RCC 7860 (cell line): ENCODE measurements around the gene TBC1D13.
"Not testable (repeated sequence)": the region's sequence is repeated elsewhere in the genome, so short reads cannot be mapped to it uniquely, and the experiment has no call there.

ENCODE experiments used
- DNase-seq: peaks from one replicate; pipeline ENCODE4 v3.0.0-alpha.2; 2015; ENCODE audit warnings: low spot score
- FAIRE-seq: peaks from 2 replicates; lab custom pipeline; 2012; peaks lifted over from hg19 to GRCh38; lab: Jason Lieb, UNC

The TBC1D13 gene

GRCh38 chr9:128786681-128787601 lies at the start of gene TBC1D13:
TSS of gene TBC1D13 (plus strand) at chr9:128787253. CDS start at chr9:128787354, 101 bp downstream.
- DNase-seq (peak; percentile 68), FAIRE-seq (no peak)

GRCh38 chr9:128742401-128742800 lies 44.7 kb upstream of the TBC1D13 start:
- DNase-seq, result no peak
- FAIRE-seq, result no peak

GRCh38 chr9:128743421-128743820 lies 43.6 kb upstream of the TBC1D13 start:
- FAIRE-seq (no peak), DNase-seq (no peak)

GRCh38 chr9:128747241-128747640 lies 39.8 kb upstream of the TBC1D13 start:
- FAIRE-seq, result no peak
- no peak for DNase-seq

GRCh38 chr9:128750926-128751595 lies 36.0 kb upstream of the TBC1D13 start:
- FAIRE-seq, result no peak

GRCh38 chr9:128753627-128754026 lies 33.4 kb upstream of the TBC1D13 start:
- FAIRE-seq, result no peak
- DNase-seq, result no peak

More at GRCh38 chr9:128750926-128751595, 36.0 kb upstream of the TBC1D13 start:
- no peak for DNase-seq

- FAIRE-seq (no peak), DNase-seq (no peak)
Observed at GRCh38 chr9:128757602-128758001, 29.5 kb upstream of the TBC1D13 start.

GRCh38 chr9:128762671-128763449 lies 24.2 kb upstream of the TBC1D13 start:
- no peak for FAIRE-seq

GRCh38 chr9:128764361-128764760 lies 22.7 kb upstream of the TBC1D13 start:
- DNase-seq (no peak), FAIRE-seq (no peak)

More at GRCh38 chr9:128762671-128763449, 24.2 kb upstream of the TBC1D13 start:
- no peak for DNase-seq

GRCh38 chr9:128765499-128765898 lies 21.6 kb upstream of the TBC1D13 start:
- no peak for FAIRE-seq
- DNase-seq, result no peak

GRCh38 chr9:128768606-128769005 lies 18.4 kb upstream of the TBC1D13 start:
- FAIRE-seq (no peak), DNase-seq (no peak)

- FAIRE-seq (no peak), DNase-seq (no peak)
Observed at GRCh38 chr9:128770286-128771030, 16.6 kb upstream of the TBC1D13 start.

- DNase-seq, result no peak
- no peak for FAIRE-seq
Observed at GRCh38 chr9:128771094-128771721, 15.8 kb upstream of the TBC1D13 start.

- peak; percentile 75 for DNase-seq
- no peak for FAIRE-seq
Observed at GRCh38 chr9:128771745-128772519, 15.1 kb upstream of the TBC1D13 start, which contains the start of gene ZER1. TSS of gene ZER1 (minus strand) at chr9:128771927. CDS start at chr9:128755565, 16,362 bp downstream.

GRCh38 chr9:128773049-128773448 lies 14.0 kb upstream of the TBC1D13 start:
- DNase-seq (no peak), FAIRE-seq (no peak)

- DNase-seq, result no peak
- FAIRE-seq, result no peak
Observed at GRCh38 chr9:128774804-128775203, 12.2 kb upstream of the TBC1D13 start.

GRCh38 chr9:128780093-128780492 lies 7.0 kb upstream of the TBC1D13 start:
- not testable (repeated sequence) for FAIRE-seq, DNase-seq

- DNase-seq (no peak), FAIRE-seq (no peak)
Observed at GRCh38 chr9:128781187-128782070, 5.6 kb upstream of the TBC1D13 start.
